ENCODE measurements around the gene NMNAT2.

- TF ChIP-seq POLR2AphosphoS5 (IDR thresholded peaks at IDR 0.05; ENCODE audit: low read depth, low read length): no peak
- no peak for TF ChIP-seq HDAC6 (IDR thresholded peaks at IDR 0.05; ENCODE audit: low read depth, low read length)
- TF ChIP-seq SIN3A (conservative IDR thresholded peaks at IDR 0.05 in 1 of 2, IDR thresholded peaks at IDR 0.05 in 1 of 2; ENCODE audit: low read depth in 1 of 2, low read length in 2 of 2): no peak
These were observed 171.7 kb downstream of the NMNAT2 start for GRCh38 chr1:183246436-183246835.
